GM18873 (cell line): ENCODE results near the gene D2HGDH.

Experiments used
- ATAC-seq: cut with Tn5 transposase; IDR thresholded peaks from one replicate; pipeline ENCODE4 v1.9.1; 2021; ENCODE audit warnings: mild to moderate bottlenecking, moderate library complexity, moderate number of reproducible peaks; ENCODE audit not compliant: unreplicated experiment, low FRiP score

The D2HGDH gene

GRCh38 chr2:241767464-241768250, 33.2 kb downstream of the D2HGDH start:
- ATAC-seq = no peak

GRCh38 chr2:241768251-241768711, 33.9 kb downstream of the D2HGDH start:
- ATAC-seq = no peak

GRCh38 chr2:241768850-241769249, 34.4 kb downstream of the D2HGDH start:
- ATAC-seq = no peak

GRCh38 chr2:241769819-241770184, 35.4 kb downstream of the D2HGDH start:
- ATAC-seq = no peak

- no peak for ATAC-seq
These were observed 35.9 kb downstream of the D2HGDH start for GRCh38 chr2:241770185-241770935.

GRCh38 chr2:241770936-241771285, 36.5 kb downstream of the D2HGDH start:
- ATAC-seq = no peak

GRCh38 chr2:241771286-241772062, 37.0 kb downstream of the D2HGDH start:
- ATAC-seq = no peak

GRCh38 chr2:241772063-241772499, 37.7 kb downstream of the D2HGDH start:
- no peak for ATAC-seq

GRCh38 chr2:241773511-241774418, 39.3 kb downstream of the D2HGDH start:
- no peak for ATAC-seq

GRCh38 chr2:241774419-241775222, 40.2 kb downstream of the D2HGDH start:
- no peak for ATAC-seq

GRCh38 chr2:241775223-241776177, 41.1 kb downstream of the D2HGDH start:
- no peak for ATAC-seq

GRCh38 chr2:241776336-241777169, 42.1 kb downstream of the D2HGDH start, which contains the start of gene GAL3ST2:
Gene GAL3ST2 (plus strand): TSS chr2:241776822. CDS start chr2:241776956, 134 bp downstream.
- no peak for ATAC-seq

GRCh38 chr2:241777170-241777685, 42.8 kb downstream of the D2HGDH start:
- ATAC-seq = no peak

GRCh38 chr2:241777686-241778627, 43.5 kb downstream of the D2HGDH start:
- no peak for ATAC-seq

- ATAC-seq = no peak
These were observed 46.6 kb downstream of the D2HGDH start for GRCh38 chr2:241780939-241781569.
